Suprapubic skin (tissue), 4 donors: ENCODE results near the gene ULK4.

Source experiments
- CTCF ChIP-seq, 2 donors: fragments of 200-600 bp in 1 of 2; fragments of 450-650 bp in 1 of 2; sonication (generic) in 1 of 2; IDR thresholded peaks; one replicate each; pipeline ENCODE4 v1.5.1; 2016 to 2019; ENCODE audit warnings: antibody characterized with exemption in 2 of 2, mild to moderate bottlenecking in 1 of 2, moderate library complexity in 1 of 2
- EP300 ChIP-seq: sonication (generic); formaldehyde crosslinking; IDR thresholded peaks from one replicate; pipeline ENCODE4 v1.6.1; 2017; ENCODE audit warnings: antibody characterized with exemption
- POLR2AphosphoS5 ChIP-seq, 3 donors: sonication (generic); formaldehyde crosslinking; IDR thresholded peaks; one replicate each; pipeline ENCODE4 v1.6.1; 2017; ENCODE audit warnings: antibody characterized with exemption in 3 of 3

GRCh38 chr3:41866298-41866697 lies 95.6 kb downstream of the ULK4 start:
- TF ChIP-seq CTCF (IDR thresholded peaks at IDR 0.05) (no peak), EP300 (no peak), POLR2AphosphoS5 (IDR thresholded peaks at IDR 0.05) (no peak)
